Suprapubic skin (tissue), 3 donors: Measurements from ENCODE around the gene EIF4A3.

Experiments
- CTCF ChIP-seq, 2 donors: fragments of 200-600 bp in 1 of 2; fragments of 450-650 bp in 1 of 2; sonication (generic) in 1 of 2; IDR thresholded peaks; one replicate each; pipeline ENCODE4 v1.5.1; 2016 to 2019; ENCODE audit warnings: antibody characterized with exemption in 2 of 2, mild to moderate bottlenecking in 1 of 2, moderate library complexity in 1 of 2
- POLR2A ChIP-seq, 2 donors: fragments of 450-650 bp; IDR thresholded peaks; one replicate each; pipeline ENCODE4 v1.6.1; 2017; ENCODE audit warnings: antibody characterized with exemption in 2 of 2, mild to moderate bottlenecking in 2 of 2, moderate library complexity in 2 of 2

DNA sequence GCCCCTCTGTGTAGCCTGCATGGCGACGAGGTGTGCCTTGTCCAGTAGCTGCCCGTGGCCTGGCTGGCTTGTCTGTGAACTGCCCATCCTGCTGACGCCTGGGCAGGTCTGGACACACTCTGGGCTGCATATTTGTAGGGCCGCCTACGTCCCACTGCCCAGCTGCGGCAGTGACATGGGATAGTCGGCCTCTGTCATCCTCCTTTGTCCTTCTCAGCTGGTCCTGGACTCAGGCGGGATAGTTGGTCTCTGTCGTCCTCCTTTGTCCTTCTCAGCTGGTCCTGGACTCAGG lies 37.4 kb upstream of the EIF4A3 start:
- TF ChIP-seq CTCF (IDR thresholded peaks at IDR 0.05), result no peak
- no peak for TF ChIP-seq POLR2A (IDR thresholded peaks at IDR 0.05)
